Subcutaneous abdominal adipose tissue (tissue), 5 donors: ENCODE results near the gene RIMBP2.

ENCODE experiments used
- H3K27ac ChIP-seq: one replicate; pipeline ENCODE4 v1.7.0; 2013; ENCODE audit warnings: low read depth, mild to moderate bottlenecking, inconsistent platforms, low read length, moderate library complexity
- H3K27me3 ChIP-seq, 5 donors: one replicate each; pipeline ENCODE4 v1.7.0; 2013; ENCODE audit warnings: low read length in 5 of 5, inconsistent platforms in 1 of 5; ENCODE audit not compliant: control insufficient read depth in 5 of 5, insufficient read depth in 4 of 5
- H3K36me3 ChIP-seq, 5 donors: one replicate each; pipeline ENCODE4 v1.7.0; 2013; ENCODE audit warnings: low read length in 5 of 5; ENCODE audit not compliant: control insufficient read depth in 5 of 5, insufficient read depth in 5 of 5
- H3K4me1 ChIP-seq, 5 donors: one replicate each; pipeline ENCODE4 v1.7.0; 2013; ENCODE audit warnings: low read length in 5 of 5, mild to moderate bottlenecking in 3 of 5, moderate library complexity in 1 of 5; ENCODE audit not compliant: control insufficient read depth in 5 of 5, insufficient read depth in 5 of 5
- H3K4me3 ChIP-seq, 5 donors: one replicate each; pipeline ENCODE4 v1.7.0; 2013; ENCODE audit warnings: low read length in 5 of 5, low read depth in 1 of 5
- H3K9ac ChIP-seq, 5 donors: one replicate each; pipeline ENCODE4 v1.7.0; 2013; ENCODE audit warnings: low read length in 5 of 5, mild to moderate bottlenecking in 4 of 5, moderate library complexity in 3 of 5
- H3K9me3 ChIP-seq, 5 donors: one replicate each; pipeline ENCODE4 v1.7.0; 2013; ENCODE audit warnings: low read length in 5 of 5; ENCODE audit not compliant: control insufficient read depth in 5 of 5
- donor health status: healthy.
- donor health status: healthy.
- donor health status: healthy.
- donor health status: healthy.
- donor health status: healthy.

The RIMBP2 gene

GRCh38 chr12:130435331-130435730 is 280.8 kb downstream of the RIMBP2 start:
- H3K27me3 ChIP-seq: no peaks in the 10 kb centered on the region
- no peak overlapping the region for H3K4me3 ChIP-seq
- H3K36me3 ChIP-seq: no peaks in the 10 kb centered on the region
- no peak overlapping the region for H3K9ac ChIP-seq
- peaks cover 0 to 14% (median 11%) of the 10 kb centered on the region in 5 donors for H3K9me3 ChIP-seq
- no peak overlapping the region for H3K27ac ChIP-seq
- H3K4me1 ChIP-seq: no peaks in the 10 kb centered on the region

DNA sequence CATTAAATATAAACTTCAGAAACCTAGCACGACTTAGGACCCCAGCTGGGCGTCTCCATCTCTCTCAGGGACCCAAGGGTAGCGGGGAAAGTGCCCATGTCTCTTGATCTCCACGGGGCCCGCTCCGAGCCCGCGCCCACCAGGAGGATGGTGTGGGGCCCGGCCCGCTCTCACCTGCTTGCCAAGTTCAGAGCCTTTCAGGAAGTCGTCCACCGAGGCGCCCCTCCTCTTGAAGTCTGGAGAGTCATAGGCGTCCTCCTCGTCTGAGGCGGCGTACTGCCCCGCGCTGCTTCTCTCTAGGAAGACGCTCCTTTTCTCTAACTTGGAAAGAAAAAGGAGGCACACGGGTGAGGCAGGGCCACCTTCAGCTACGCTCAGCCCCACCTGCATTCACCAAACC is 281.5 kb downstream of the RIMBP2 start:
- H3K4me3 ChIP-seq: no peak overlapping the region
- H3K27me3 ChIP-seq: no peaks in the 10 kb centered on the region
- no peak overlapping the region for H3K27ac ChIP-seq
- H3K9me3 ChIP-seq: peaks cover 0 to 14% (median 11%) of the 10 kb centered on the region in 5 donors
- no peaks in the 10 kb centered on the region for H3K36me3 ChIP-seq
- peaks cover 0 to 2% (median 0%) of the 10 kb centered on the region in 5 donors for H3K4me1 ChIP-seq
- no peak overlapping the region for H3K9ac ChIP-seq

DNA sequence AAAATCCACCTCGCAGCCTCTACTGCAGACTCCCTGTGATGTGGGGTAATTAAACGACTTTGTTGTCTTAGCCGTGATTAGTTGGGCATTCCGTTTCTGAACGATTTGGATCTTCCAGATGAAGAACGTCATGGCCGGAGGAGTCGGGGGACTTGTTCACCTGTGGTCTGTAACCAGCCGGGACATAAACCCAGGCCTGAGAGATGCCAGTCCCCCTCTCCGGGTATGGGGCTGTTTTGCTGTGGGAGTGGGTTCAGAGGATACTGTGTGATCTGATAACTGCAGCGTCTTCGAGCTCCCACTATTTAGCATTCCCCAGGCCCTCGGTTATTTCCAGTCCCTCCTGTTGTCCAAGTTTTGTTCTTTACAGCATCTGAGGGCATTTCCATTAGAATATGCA is 282.3 kb downstream of the RIMBP2 start:
- Histone ChIP-seq H3K4me3 (no peak overlapping the region), H3K27me3 (no peaks in the 10 kb centered on the region), H3K9ac (no peak overlapping the region), H3K9me3 (peaks cover 0 to 14% (median 11%) of the 10 kb centered on the region in 5 donors), H3K36me3 (no peaks in the 10 kb centered on the region), H3K4me1 (peaks cover 0 to 2% (median 0%) of the 10 kb centered on the region in 5 donors), H3K27ac (no peak overlapping the region)

DNA sequence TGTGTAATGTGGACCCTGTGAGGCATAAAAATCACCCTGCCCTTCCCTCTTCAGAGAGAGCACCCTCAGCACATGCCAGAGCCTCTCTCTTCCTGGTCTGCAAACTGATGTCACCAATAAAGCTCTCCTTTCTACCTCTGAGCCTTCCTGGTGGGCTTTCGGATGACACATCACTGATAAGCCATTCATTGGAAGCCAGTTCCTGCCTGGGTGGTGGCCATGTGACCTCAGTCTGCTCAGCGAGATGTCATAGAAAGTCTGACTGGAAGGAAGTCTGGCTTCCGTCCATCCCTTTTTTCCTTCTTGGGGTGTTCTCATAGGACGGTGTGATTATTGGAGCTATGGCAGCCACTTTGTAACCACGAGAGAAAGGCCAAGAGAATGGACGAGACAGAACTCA is 282.7 kb downstream of the RIMBP2 start:
- Histone ChIP-seq H3K27me3 (no peaks in the 10 kb centered on the region), H3K36me3 (no peaks in the 10 kb centered on the region), H3K27ac (no peak overlapping the region), H3K9ac (no peak overlapping the region), H3K4me1 (peaks cover 0 to 2% (median 0%) of the 10 kb centered on the region in 5 donors), H3K4me3 (no peak overlapping the region), H3K9me3 (peaks cover 0 to 14% (median 11%) of the 10 kb centered on the region in 5 donors)

DNA sequence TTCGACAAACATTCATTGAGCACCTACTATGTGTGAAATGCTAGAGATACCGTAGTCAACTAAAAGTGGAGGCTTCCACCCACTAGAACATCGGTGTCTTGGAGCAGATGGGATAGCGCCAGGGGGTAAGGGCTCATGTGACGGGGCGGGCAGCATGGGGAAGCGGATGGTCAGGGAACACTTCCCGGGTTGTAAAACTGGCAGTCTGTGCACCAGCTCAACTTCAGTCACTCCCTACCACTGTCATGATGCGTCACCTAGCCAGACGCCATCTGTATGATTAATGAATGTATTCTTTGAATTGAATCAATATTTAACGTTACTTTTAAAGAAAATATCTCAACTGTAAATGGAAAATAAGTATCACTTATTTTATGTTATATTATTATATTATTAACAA is 284.9 kb downstream of the RIMBP2 start:
- Histone ChIP-seq H3K27ac (no peak overlapping the region), H3K4me3 (no peak overlapping the region), H3K9ac (no peak overlapping the region), H3K36me3 (no peaks in the 10 kb centered on the region), H3K4me1 (peaks cover 0 to 2% (median 0%) of the 10 kb centered on the region in 5 donors), H3K27me3 (no peaks in the 10 kb centered on the region), H3K9me3 (peaks cover 0 to 14% (median 11%) of the 10 kb centered on the region in 5 donors)

- no peak overlapping the region for H3K4me3 ChIP-seq
- peaks cover 0 to 14% (median 11%) of the 10 kb centered on the region in 5 donors for H3K9me3 ChIP-seq
- no peaks in the 10 kb centered on the region for H3K27me3 ChIP-seq
- H3K4me1 ChIP-seq: peaks cover 0 to 2% (median 0%) of the 10 kb centered on the region in 5 donors
- H3K36me3 ChIP-seq: no peaks in the 10 kb centered on the region
- H3K27ac ChIP-seq: no peak overlapping the region
- no peak overlapping the region for H3K9ac ChIP-seq
Observed at GRCh38 chr12:130429656-130430505, 286.2 kb downstream of the RIMBP2 start.

GRCh38 chr12:130428116-130428515 is 288.0 kb downstream of the RIMBP2 start:
- H3K9ac ChIP-seq: no peak overlapping the region
- no peaks in the 10 kb centered on the region for H3K27me3 ChIP-seq
- peaks cover 0 to 5% (median under 1%) of the 10 kb centered on the region in 5 donors for H3K9me3 ChIP-seq
- no peak overlapping the region for H3K4me3 ChIP-seq
- no peaks in the 10 kb centered on the region for H3K36me3 ChIP-seq
- H3K27ac ChIP-seq: no peak overlapping the region
- H3K4me1 ChIP-seq: peaks cover 0 to 9% (median 0%) of the 10 kb centered on the region in 5 donors

DNA sequence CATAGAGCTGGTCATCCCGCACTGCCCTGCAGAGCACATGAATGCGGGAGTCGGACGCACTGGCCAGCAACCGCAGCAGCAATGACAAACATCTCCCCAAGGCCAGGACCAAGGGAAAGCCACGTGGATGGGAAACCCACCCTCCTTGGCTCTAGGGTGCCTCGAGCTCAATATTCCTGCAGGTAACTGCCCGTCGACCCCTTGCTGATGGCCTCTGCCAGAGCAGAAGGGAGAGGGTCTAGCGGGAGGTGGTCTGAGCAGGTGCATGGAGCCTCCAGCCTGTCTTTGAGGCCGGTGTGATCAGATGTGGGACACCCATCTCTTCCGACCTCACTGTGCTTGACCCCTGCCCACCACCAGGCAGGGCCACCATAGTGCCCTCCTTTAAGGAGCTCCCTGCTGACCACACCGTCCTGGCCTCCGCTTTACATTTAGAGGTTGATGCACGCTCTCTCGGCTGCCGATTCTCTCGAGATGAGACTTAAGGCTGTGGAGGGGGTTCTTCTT is 288.7 kb downstream of the RIMBP2 start:
- H3K4me1 ChIP-seq: peaks cover 0 to 10% (median 0%) of the 10 kb centered on the region in 5 donors
- H3K9ac ChIP-seq: no peak overlapping the region
- H3K27ac ChIP-seq: no peak overlapping the region
- no peaks in the 10 kb centered on the region for H3K36me3 ChIP-seq
- no peak overlapping the region for H3K4me3 ChIP-seq
- H3K27me3 ChIP-seq: no peaks in the 10 kb centered on the region
- H3K9me3 ChIP-seq: no peaks in the 10 kb centered on the region

- peaks cover 0 to 4% (median 0%) of the 10 kb centered on the region in 5 donors for H3K27me3 ChIP-seq
- peaks cover 0 to 10% (median 0%) of the 10 kb centered on the region in 5 donors for H3K4me1 ChIP-seq
- no peaks in the 10 kb centered on the region for H3K9me3 ChIP-seq
- H3K36me3 ChIP-seq: no peaks in the 10 kb centered on the region
- no peak overlapping the region for H3K9ac ChIP-seq
- H3K4me3 ChIP-seq: no peak overlapping the region
- H3K27ac ChIP-seq: no peak overlapping the region
Observed at GRCh38 chr12:130425698-130426245, 290.3 kb downstream of the RIMBP2 start.
